Measurements from ENCODE around the gene U2AF1L4.

GRCh38 chr19:35780717-35781116 is 35.5 kb upstream of the U2AF1L4 start:
- TF ChIP-seq EZH2 (IDR thresholded peaks at IDR 0.05; ENCODE audit: low read depth), result no peak
- no peak for TF ChIP-seq CTCF (conservative IDR thresholded peaks at IDR 0.05)
